ENCODE measurements around the gene ADGRE2. TPM values are rescaled to one million over a fixed set of nuclear protein-coding genes. Genes with fewer than 3 reads are reported as not detected.
A peak's percentile ranks its signal among the peaks of the same experiment; 100 is the strongest.
"Not testable (repeated sequence)": the region's sequence is repeated elsewhere in the genome, so short reads cannot be mapped to it uniquely, and the experiment has no call there.

Gene ADGRE2
- total and polyA plus RNA-seq, 2 of the 4 experiments (the other 2 are of a cell fraction): not detected

DNA sequence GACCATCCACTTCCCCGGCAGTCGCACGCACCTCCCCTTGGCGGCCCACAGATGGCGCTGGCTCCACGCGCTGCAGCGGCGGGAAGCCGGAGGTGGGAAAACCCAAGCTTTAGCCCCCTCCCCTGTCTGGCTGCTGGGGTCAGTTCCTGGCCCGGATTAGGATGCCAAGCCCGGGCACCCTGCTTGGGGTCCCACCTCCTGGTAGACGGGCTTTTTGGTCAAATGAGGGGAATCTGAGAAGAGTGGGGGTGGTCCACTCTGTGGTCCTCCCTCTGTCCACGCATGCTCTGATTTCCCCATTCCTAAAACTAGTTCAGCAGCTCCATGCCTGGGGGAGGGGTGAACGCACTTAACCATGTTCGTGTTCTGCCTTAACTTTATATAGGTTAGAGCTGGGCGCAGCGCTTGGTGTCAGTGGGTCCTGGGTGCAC, 8.1 kb upstream of the ADGRE2 start:
- BruUV-seq (replicated peaks): no TSS peak
- H3K79me1 ChIP-seq (ENCODE audit: low read depth in 1 of 2, low read length in 2 of 2): no peaks in the 10 kb centered on the region
- H3K36me3 ChIP-seq (ENCODE audit: control insufficient read depth, insufficient read depth, low read length): no peaks in the 10 kb centered on the region
- intact Hi-C loops (cut with micrococcal nuclease) (loop anchor here (1.0 kb wide), 1 partner anchor 102 kb away; no protein-coding TSS in a partner anchor), dilution Hi-C loops (cut with HindIII; ENCODE audit: low sequenced_read_pairs, unreplicated experiment) (no loop called here), in situ Hi-C loops (cut with MboI; ENCODE audit: low sequenced_read_pairs) (no loop called here)
- no peak overlapping the region for H2BK20ac ChIP-seq (ENCODE audit: low read depth, low read length)
- H2AFZ ChIP-seq (replicated peaks; ENCODE audit: low read length, poor library complexity): no peak overlapping the region
- H3K27ac ChIP-seq (ENCODE audit: insufficient read depth, low read length): no peak overlapping the region
- POLR2A ChIA-PET (ENCODE audit: unreplicated experiment): no interaction called here
- H3K9me1 ChIP-seq (ENCODE audit: insufficient read depth, low read length): no peaks in the 10 kb centered on the region
- H2AK5ac ChIP-seq (ENCODE audit: low read depth, low read length): no peak overlapping the region
- H3K9ac ChIP-seq (ENCODE audit: low read depth, low read length): no peak overlapping the region
- no peak for TF ChIP-seq FOS (IDR thresholded peaks at IDR 0.05; ENCODE audit: low read depth, low read length)
- TF ChIP-seq SMC3 (IDR thresholded peaks at IDR 0.05; ENCODE audit: low read depth, low read length): no peak
- TF ChIP-seq, protein P1, sequence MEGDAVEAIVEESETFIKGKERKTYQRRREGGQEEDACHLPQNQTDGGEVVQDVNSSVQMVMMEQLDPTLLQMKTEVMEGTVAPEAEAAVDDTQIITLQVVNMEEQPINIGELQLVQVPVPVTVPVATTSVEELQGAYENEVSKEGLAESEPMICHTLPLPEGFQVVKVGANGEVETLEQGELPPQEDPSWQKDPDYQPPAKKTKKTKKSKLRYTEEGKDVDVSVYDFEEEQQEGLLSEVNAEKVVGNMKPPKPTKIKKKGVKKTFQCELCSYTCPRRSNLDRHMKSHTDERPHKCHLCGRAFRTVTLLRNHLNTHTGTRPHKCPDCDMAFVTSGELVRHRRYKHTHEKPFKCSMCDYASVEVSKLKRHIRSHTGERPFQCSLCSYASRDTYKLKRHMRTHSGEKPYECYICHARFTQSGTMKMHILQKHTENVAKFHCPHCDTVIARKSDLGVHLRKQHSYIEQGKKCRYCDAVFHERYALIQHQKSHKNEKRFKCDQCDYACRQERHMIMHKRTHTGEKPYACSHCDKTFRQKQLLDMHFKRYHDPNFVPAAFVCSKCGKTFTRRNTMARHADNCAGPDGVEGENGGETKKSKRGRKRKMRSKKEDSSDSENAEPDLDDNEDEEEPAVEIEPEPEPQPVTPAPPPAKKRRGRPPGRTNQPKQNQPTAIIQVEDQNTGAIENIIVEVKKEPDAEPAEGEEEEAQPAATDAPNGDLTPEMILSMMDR (conservative IDR thresholded peaks at IDR 0.05; ENCODE audit: low read depth, low read length): peak; percentile 27
- no peak for TF ChIP-seq RFX5 (IDR thresholded peaks at IDR 0.05; ENCODE audit: low read depth, low read length)
- H3K4ac ChIP-seq (ENCODE audit: low read depth, low read length): no peak overlapping the region
- no peak overlapping the region for H3K23ac ChIP-seq (ENCODE audit: low read depth, low read length)
- CTCF ChIA-PET: no interaction called here
- no peak overlapping the region for H2BK15ac ChIP-seq (ENCODE audit: low read depth, low read length)
- H3K4me2 ChIP-seq (ENCODE audit: low read depth, low read length): no peak overlapping the region
- H2AK9ac ChIP-seq (replicated peaks; ENCODE audit: low read depth, low read length, poor library complexity): no peak overlapping the region
- H3K4me3 ChIP-seq (ENCODE audit: insufficient read depth, low read depth, low read length): no peak overlapping the region
- H3K18ac ChIP-seq (ENCODE audit: low read depth, low read length): no peak overlapping the region
- no peak for DNase-seq
- no CpG with 5 or more reads among the region's 18 CpGs for WGBS, 2 experiments (ENCODE audit: extremely low coverage in 2 of 2, insufficient read length in 1 of 2)
- no peaks in the 10 kb centered on the region for H3K27me3 ChIP-seq (ENCODE audit: control insufficient read depth, insufficient read depth, low read length)
- ATAC-seq (ENCODE audit: low read depth): no peak; the same call in 1 of the 2 replicates
- H2BK5ac ChIP-seq (ENCODE audit: low read depth, low read length, poor library complexity, severe bottlenecking): no peak overlapping the region
- no peaks in the 10 kb centered on the region for H4K20me1 ChIP-seq (ENCODE audit: insufficient read depth, low read length)
- H4K5ac ChIP-seq (ENCODE audit: low read depth, low read length): no peak overlapping the region
- H4K91ac ChIP-seq (ENCODE audit: insufficient read depth, low read depth, low read length): no peak overlapping the region
- no peak overlapping the region for H3K56ac ChIP-seq (ENCODE audit: extremely low read depth, insufficient read depth, low read length)
- no peak overlapping the region for H2BK120ac ChIP-seq (ENCODE audit: low read depth, low read length)
- H3K4me1 ChIP-seq (ENCODE audit: control insufficient read depth, insufficient read depth, low read length): no peaks in the 10 kb centered on the region
- no peak overlapping the region for H4K8ac ChIP-seq (ENCODE audit: low read depth in 2 of 2, low read length in 2 of 2)
- H3K9me3 ChIP-seq (ENCODE audit: control insufficient read depth, insufficient read depth, low read length): peaks cover 3% of the 10 kb centered on the region; the same call in 1 of the 2 replicates
- H3K14ac ChIP-seq (replicated peaks; ENCODE audit: low read depth, low read length): no peak overlapping the region

DNA sequence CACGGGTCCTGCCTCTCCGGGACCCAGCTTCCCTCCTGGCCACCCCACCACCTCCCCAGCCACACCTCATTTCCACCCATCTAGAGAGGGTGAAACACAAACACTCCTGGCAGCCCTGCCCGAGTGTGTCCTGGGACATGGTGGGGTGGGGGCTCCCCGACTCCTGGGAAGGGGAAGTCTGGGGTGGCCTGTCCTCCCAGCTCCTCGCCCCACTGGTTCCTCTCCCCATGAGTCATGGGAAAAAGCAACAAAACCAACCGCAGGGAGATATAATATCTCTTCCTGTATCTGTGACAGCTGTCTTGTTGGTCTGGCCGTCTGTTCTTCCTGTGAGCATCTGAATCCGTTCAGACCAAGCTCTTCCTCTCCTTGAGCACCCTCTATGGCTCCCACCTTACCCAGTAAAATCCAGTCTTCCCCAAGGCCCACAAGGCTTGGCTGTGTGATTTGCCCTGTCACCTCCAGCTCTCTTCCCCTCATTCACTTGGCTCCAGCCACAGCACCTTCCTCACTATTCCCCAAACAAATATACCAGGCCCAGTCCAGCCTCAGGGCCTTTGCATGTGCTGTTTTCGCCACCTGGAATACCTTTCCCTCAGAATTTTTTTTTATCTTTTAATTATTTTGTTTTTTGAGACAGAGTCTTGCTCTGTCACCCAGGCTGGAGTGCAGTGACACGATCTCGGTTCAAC, 6.9 kb upstream of the ADGRE2 start:
- H3K56ac ChIP-seq (ENCODE audit: extremely low read depth, insufficient read depth, low read length); H3K9me3 ChIP-seq (ENCODE audit: control insufficient read depth, insufficient read depth, low read length); H4K91ac ChIP-seq (ENCODE audit: insufficient read depth, low read depth, low read length); H2AK9ac ChIP-seq (replicated peaks; ENCODE audit: low read depth, low read length, poor library complexity); H3K36me3 ChIP-seq (ENCODE audit: control insufficient read depth, insufficient read depth, low read length); H3K23ac ChIP-seq (ENCODE audit: low read depth, low read length); H2BK15ac ChIP-seq (ENCODE audit: low read depth, low read length); H3K18ac ChIP-seq (ENCODE audit: low read depth, low read length); H3K79me1 ChIP-seq (ENCODE audit: low read depth in 1 of 2, low read length in 2 of 2); H2AK5ac ChIP-seq (ENCODE audit: low read depth, low read length); H3K4me2 ChIP-seq (ENCODE audit: low read depth, low read length); in situ Hi-C loops (cut with MboI; ENCODE audit: low sequenced_read_pairs); H3K9ac ChIP-seq (ENCODE audit: low read depth, low read length); CTCF ChIA-PET; H3K4ac ChIP-seq (ENCODE audit: low read depth, low read length); intact Hi-C loops (cut with micrococcal nuclease); POLR2A ChIA-PET (ENCODE audit: unreplicated experiment); H4K8ac ChIP-seq (ENCODE audit: low read depth in 2 of 2, low read length in 2 of 2); H2BK5ac ChIP-seq (ENCODE audit: low read depth, low read length, poor library complexity, severe bottlenecking); H2AFZ ChIP-seq (replicated peaks; ENCODE audit: low read length, poor library complexity); H3K14ac ChIP-seq (replicated peaks; ENCODE audit: low read depth, low read length); H3K27ac ChIP-seq (ENCODE audit: insufficient read depth, low read length); H2BK20ac ChIP-seq (ENCODE audit: low read depth, low read length); H3K4me1 ChIP-seq (ENCODE audit: control insufficient read depth, insufficient read depth, low read length); dilution Hi-C loops (cut with HindIII; ENCODE audit: low sequenced_read_pairs, unreplicated experiment); H4K5ac ChIP-seq (ENCODE audit: low read depth, low read length); BruUV-seq (replicated peaks); H3K9me1 ChIP-seq (ENCODE audit: insufficient read depth, low read length); H4K20me1 ChIP-seq (ENCODE audit: insufficient read depth, low read length); H3K27me3 ChIP-seq (ENCODE audit: control insufficient read depth, insufficient read depth, low read length); H3K4me3 ChIP-seq (ENCODE audit: insufficient read depth, low read depth, low read length); H2BK120ac ChIP-seq (ENCODE audit: low read depth, low read length): not testable (repeated sequence)
- peak; percentile 42 for ATAC-seq (ENCODE audit: low read depth)
- 13% methylated on average over 3 of the region's 11 CpGs; no CpG with 5 or more reads in 1 of the 2 experiments for WGBS, 2 experiments (ENCODE audit: extremely low coverage in 2 of 2, insufficient read length in 1 of 2)
- DNase-seq: peak; percentile 15
